DMS153 treated with DMSO at 0.1 percent for 48 hours (cell line): ENCODE results near the gene GTF2A1.
"Not testable (repeated sequence)": the region's sequence is repeated elsewhere in the genome, so short reads cannot be mapped to it uniquely, and the experiment has no call there.

ENCODE experiments used
- DNase-seq: peaks from one replicate; lab custom pipeline; 2025; ENCODE audit not compliant: unreplicated experiment; lab: John Stamatoyannopoulos, UW

GTF2A1 gene

GRCh38 chr14:81233615-81234014 lies 12.9 kb upstream of the GTF2A1 start:
- no peak for DNase-seq

GRCh38 chr14:81231540-81231939 lies 10.8 kb upstream of the GTF2A1 start:
- DNase-seq: no peak

- DNase-seq: no peak
These were observed 3.5 kb upstream of the GTF2A1 start for GRCh38 chr14:81224222-81224621.

- not testable (repeated sequence) for DNase-seq
These were observed 3.0 kb upstream of the GTF2A1 start for GRCh38 chr14:81223788-81224187.

GRCh38 chr14:81222691-81223090 lies 1.9 kb upstream of the GTF2A1 start:
- no peak for DNase-seq

- DNase-seq: no peak
These were observed 1.4 kb upstream of the GTF2A1 start for GRCh38 chr14:81222126-81222525.

- no peak for DNase-seq
These were observed 882 bp upstream of the GTF2A1 start for GRCh38 chr14:81221579-81222102.

- DNase-seq: no peak
These were observed 254 bp downstream of the GTF2A1 start for GRCh38 chr14:81220580-81220829.

- peak; percentile 19 for DNase-seq
These were observed 790 bp downstream of the GTF2A1 start for GRCh38 chr14:81219759-81220579.

- DNase-seq: peak; percentile 95
These were observed 1.5 kb downstream of the GTF2A1 start for GRCh38 chr14:81219210-81219758.

- DNase-seq: no peak
These were observed 8.9 kb downstream of the GTF2A1 start for GRCh38 chr14:81211844-81212243.

- no peak for DNase-seq
These were observed 11.5 kb downstream of the GTF2A1 start for GRCh38 chr14:81209167-81209836.

GRCh38 chr14:81208489-81208888 lies 12.3 kb downstream of the GTF2A1 start:
- no peak for DNase-seq

- no peak for DNase-seq
These were observed 14.6 kb downstream of the GTF2A1 start for GRCh38 chr14:81206115-81206514.

- no peak for DNase-seq
These were observed 15.1 kb downstream of the GTF2A1 start for GRCh38 chr14:81205639-81206038.

GRCh38 chr14:81200054-81200453 lies 20.7 kb downstream of the GTF2A1 start:
- DNase-seq: no peak

GRCh38 chr14:81199084-81199483 lies 21.7 kb downstream of the GTF2A1 start:
- DNase-seq: no peak

- DNase-seq: no peak
These were observed 22.1 kb downstream of the GTF2A1 start for GRCh38 chr14:81198651-81199050.

- no peak for DNase-seq
These were observed 26.7 kb downstream of the GTF2A1 start for GRCh38 chr14:81193924-81194633.

GRCh38 chr14:81192594-81192993 lies 28.2 kb downstream of the GTF2A1 start:
- DNase-seq: no peak

GRCh38 chr14:81187832-81188522 lies 32.8 kb downstream of the GTF2A1 start:
- DNase-seq: no peak
